ENCODE data around the gene SMCP.

SMCP gene

GRCh38 chr1:152864443-152864842 is 13.7 kb upstream of the SMCP start:
- TF ChIP-seq EZH2phosphoT487 (IDR thresholded peaks at IDR 0.05; ENCODE audit: low read depth) (no peak), CTCF (IDR thresholded peaks at IDR 0.05; ENCODE audit: low read depth, low read length) (no peak)
- Histone ChIP-seq H3K27me3 (ENCODE audit: low read depth, low read length) (peaks cover 48% of the 10 kb centered on the region), H3K79me2 (ENCODE audit: low read length) (no peaks in the 10 kb centered on the region), H4K20me1 (ENCODE audit: insufficient read depth, low read length) (no peaks in the 10 kb centered on the region), H3K4me1 (ENCODE audit: low read length) (peaks cover 7% of the 10 kb centered on the region; the same call in 1 of the 2 replicates), H3K9me3 (ENCODE audit: insufficient read depth, low read length) (no peaks in the 10 kb centered on the region), H3K36me3 (replicated peaks; ENCODE audit: low read depth, low read length) (no peaks in the 10 kb centered on the region), H2AFZ (ENCODE audit: low read depth, low read length) (no peak overlapping the region), H3K27ac (ENCODE audit: low read length) (no peak overlapping the region), H3K4me3 (ENCODE audit: low read length) (no peak overlapping the region), H3K4me2 (ENCODE audit: low read length) (no peak overlapping the region), H3K9ac (ENCODE audit: low read length) (no peak overlapping the region)

DNA sequence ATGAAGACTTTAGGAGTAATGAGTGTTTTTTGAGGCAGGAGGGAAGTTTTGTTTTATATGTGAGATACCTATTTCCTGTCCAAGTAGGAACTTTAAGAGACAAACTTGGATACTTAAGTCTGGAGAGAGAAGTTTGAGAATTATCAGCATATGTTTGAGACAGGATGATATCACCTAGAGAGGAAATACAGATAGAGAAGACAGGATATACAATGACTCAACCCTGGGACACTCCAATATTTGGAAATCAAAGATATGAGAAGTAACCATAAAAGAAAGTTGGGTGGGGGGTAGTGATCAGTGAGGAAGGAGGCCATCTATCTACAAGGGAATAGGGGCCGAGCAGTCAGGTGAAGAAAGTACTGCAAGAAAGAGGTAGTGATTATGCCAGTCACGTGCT is 11.8 kb upstream of the SMCP start:
- TF ChIP-seq EZH2phosphoT487 (IDR thresholded peaks at IDR 0.05; ENCODE audit: low read depth), result no peak
- TF ChIP-seq CTCF (IDR thresholded peaks at IDR 0.05; ENCODE audit: low read depth, low read length), result no peak
- H3K4me2 ChIP-seq (ENCODE audit: low read length), result no peak overlapping the region
- no peak overlapping the region for H2AFZ ChIP-seq (ENCODE audit: low read depth, low read length)
- H3K36me3 ChIP-seq (replicated peaks; ENCODE audit: low read depth, low read length), result no peaks in the 10 kb centered on the region
- H3K27ac ChIP-seq (ENCODE audit: low read length), result no peak overlapping the region
- peaks cover 45% of the 10 kb centered on the region for H3K27me3 ChIP-seq (ENCODE audit: low read depth, low read length)
- no peak overlapping the region for H3K9ac ChIP-seq (ENCODE audit: low read length)
- H3K79me2 ChIP-seq (ENCODE audit: low read length), result no peaks in the 10 kb centered on the region
- H3K4me1 ChIP-seq (ENCODE audit: low read length), result peaks cover 2% of the 10 kb centered on the region; the same call in 1 of the 2 replicates
- H3K4me3 ChIP-seq (ENCODE audit: low read length), result no peak overlapping the region
- no peaks in the 10 kb centered on the region for H3K9me3 ChIP-seq (ENCODE audit: insufficient read depth, low read length)
- no peaks in the 10 kb centered on the region for H4K20me1 ChIP-seq (ENCODE audit: insufficient read depth, low read length)

GRCh38 chr1:152869808-152870419 is 8.2 kb upstream of the SMCP start:
- TF ChIP-seq EZH2phosphoT487 (IDR thresholded peaks at IDR 0.05; ENCODE audit: low read depth) (no peak), CTCF (IDR thresholded peaks at IDR 0.05; ENCODE audit: low read depth, low read length) (peak; percentile 78)
- Histone ChIP-seq H3K27me3 (ENCODE audit: low read depth, low read length) (peaks cover 51% of the 10 kb centered on the region), H3K9ac (ENCODE audit: low read length) (no peak overlapping the region), H3K9me3 (ENCODE audit: insufficient read depth, low read length) (no peaks in the 10 kb centered on the region), H4K20me1 (ENCODE audit: insufficient read depth, low read length) (no peaks in the 10 kb centered on the region), H2AFZ (ENCODE audit: low read depth, low read length) (no peak overlapping the region), H3K4me3 (ENCODE audit: low read length) (no peak overlapping the region), H3K79me2 (ENCODE audit: low read length) (no peaks in the 10 kb centered on the region), H3K36me3 (replicated peaks; ENCODE audit: low read depth, low read length) (no peaks in the 10 kb centered on the region), H3K4me1 (ENCODE audit: low read length) (no peaks in the 10 kb centered on the region), H3K27ac (ENCODE audit: low read length) (no peak overlapping the region), H3K4me2 (ENCODE audit: low read length) (no peak overlapping the region)

GRCh38 chr1:152870831-152871730 is 7.0 kb upstream of the SMCP start:
- Histone ChIP-seq H3K27me3 (ENCODE audit: low read depth, low read length) (peaks cover 60% of the 10 kb centered on the region), H3K4me3 (ENCODE audit: low read length) (no peak overlapping the region), H3K4me1 (ENCODE audit: low read length) (no peaks in the 10 kb centered on the region), H4K20me1 (ENCODE audit: insufficient read depth, low read length) (no peaks in the 10 kb centered on the region), H3K27ac (ENCODE audit: low read length) (no peak overlapping the region), H3K4me2 (ENCODE audit: low read length) (no peak overlapping the region; the same call in 1 of the 2 replicates), H2AFZ (ENCODE audit: low read depth, low read length) (no peak overlapping the region), H3K79me2 (ENCODE audit: low read length) (no peaks in the 10 kb centered on the region), H3K9me3 (ENCODE audit: insufficient read depth, low read length) (no peaks in the 10 kb centered on the region), H3K9ac (ENCODE audit: low read length) (no peak overlapping the region), H3K36me3 (replicated peaks; ENCODE audit: low read depth, low read length) (no peaks in the 10 kb centered on the region)
- no peak for TF ChIP-seq EZH2phosphoT487 (IDR thresholded peaks at IDR 0.05; ENCODE audit: low read depth)
- peak; percentile 84 for TF ChIP-seq CTCF (IDR thresholded peaks at IDR 0.05; ENCODE audit: low read depth, low read length)
